ENCODE measurements around the gene PPIB.

Gene PPIB

DNA sequence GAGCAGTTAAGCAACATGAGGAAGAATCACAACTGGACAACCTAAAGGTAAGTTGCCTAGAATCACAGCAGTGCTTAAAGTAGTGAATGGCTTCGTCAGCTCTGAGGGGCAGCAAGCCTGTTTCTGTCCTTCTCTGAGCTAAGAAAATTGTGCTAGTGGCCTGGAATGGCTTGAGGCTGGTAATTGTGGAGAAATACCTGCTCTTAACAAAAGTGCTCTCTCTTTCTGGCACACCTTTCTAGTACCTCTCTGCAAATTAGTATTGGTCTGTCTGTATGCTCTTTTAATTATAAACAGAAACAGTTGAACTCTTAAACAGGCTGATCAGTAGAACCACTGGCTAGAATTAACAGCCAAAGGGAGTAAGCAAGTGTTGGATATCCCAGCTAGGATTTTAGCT, 55.5 kb downstream of the PPIB start:
- Histone ChIP-seq H3K36me3 (ENCODE audit: insufficient read depth, low read length) (0 out of 2 replicates have a peak, but pooled peaks cover under 1% of the 10 kb centered on the region), H3K79me2 (ENCODE audit: insufficient read depth, low read length) (peaks cover 94% of the 10 kb centered on the region), H3K9ac (ENCODE audit: low read depth, low read length, poor library complexity, severe bottlenecking) (no peak overlapping the region), H2AFZ (ENCODE audit: low read length) (no peak overlapping the region), H3K9me3 (ENCODE audit: insufficient read depth, low read depth, low read length) (no peaks in the 10 kb centered on the region), H3K9me2 (replicated peaks; ENCODE audit: low read depth, low read length) (no peaks in the 10 kb centered on the region), H3K4me1 (ENCODE audit: insufficient read depth, low read length, poor library complexity, severe bottlenecking) (peaks cover 10% of the 10 kb centered on the region), H3K27me3 (ENCODE audit: insufficient read depth, low read length, poor library complexity, severe bottlenecking) (no peaks in the 10 kb centered on the region), H3K4me2 (ENCODE audit: low read depth, low read length, poor library complexity, severe bottlenecking) (no peak overlapping the region), H4K20me1 (ENCODE audit: insufficient read depth, low read length, poor library complexity, severe bottlenecking) (peaks cover 69% of the 10 kb centered on the region), H3F3A (ENCODE audit: low read depth) (no peaks in the 10 kb centered on the region), H3K4me3 (ENCODE audit: low read length, poor library complexity, severe bottlenecking) (no peak overlapping the region)
- TF ChIP-seq, protein P1, sequence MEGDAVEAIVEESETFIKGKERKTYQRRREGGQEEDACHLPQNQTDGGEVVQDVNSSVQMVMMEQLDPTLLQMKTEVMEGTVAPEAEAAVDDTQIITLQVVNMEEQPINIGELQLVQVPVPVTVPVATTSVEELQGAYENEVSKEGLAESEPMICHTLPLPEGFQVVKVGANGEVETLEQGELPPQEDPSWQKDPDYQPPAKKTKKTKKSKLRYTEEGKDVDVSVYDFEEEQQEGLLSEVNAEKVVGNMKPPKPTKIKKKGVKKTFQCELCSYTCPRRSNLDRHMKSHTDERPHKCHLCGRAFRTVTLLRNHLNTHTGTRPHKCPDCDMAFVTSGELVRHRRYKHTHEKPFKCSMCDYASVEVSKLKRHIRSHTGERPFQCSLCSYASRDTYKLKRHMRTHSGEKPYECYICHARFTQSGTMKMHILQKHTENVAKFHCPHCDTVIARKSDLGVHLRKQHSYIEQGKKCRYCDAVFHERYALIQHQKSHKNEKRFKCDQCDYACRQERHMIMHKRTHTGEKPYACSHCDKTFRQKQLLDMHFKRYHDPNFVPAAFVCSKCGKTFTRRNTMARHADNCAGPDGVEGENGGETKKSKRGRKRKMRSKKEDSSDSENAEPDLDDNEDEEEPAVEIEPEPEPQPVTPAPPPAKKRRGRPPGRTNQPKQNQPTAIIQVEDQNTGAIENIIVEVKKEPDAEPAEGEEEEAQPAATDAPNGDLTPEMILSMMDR (conservative IDR thresholded peaks at IDR 0.05; ENCODE audit: low read length) = no peak
- no peak for TF ChIP-seq EZH2phosphoT487 (IDR thresholded peaks at IDR 0.05; ENCODE audit: borderline replicate concordance)

All from Loucy (cell line).